Karpas-422 (cell line): ENCODE data around the gene PROC. TPM values are rescaled to one million over a fixed set of nuclear protein-coding genes. Genes with fewer than 3 reads are reported as not detected.

Experiments
- DNase-seq: peaks from one replicate; pipeline ENCODE4 v3.0.0-alpha.2; 2015
- H2AFZ ChIP-seq: fragments of 200-600 bp; sonication (generic); 2 replicates; pipeline ENCODE4 v1.6.1; 2014; ENCODE audit warnings: antibody characterized with exemption, low read length, mixed read lengths
- H3K27ac ChIP-seq: fragments of 200-600 bp; sonication (generic); 2 replicates; pipeline ENCODE4 v1.5.1; 2014; ENCODE audit warnings: mild to moderate bottlenecking, low read length, moderate library complexity
- H3K27me3 ChIP-seq: fragments of 200-600 bp; sonication (generic); 2 replicates; pipeline ENCODE4 v1.6.1; 2014; ENCODE audit warnings: low read length, mixed read lengths
- H3K36me3 ChIP-seq: fragments of 200-600 bp; sonication (generic); 2 replicates; pipeline ENCODE4 v1.6.1; 2014; ENCODE audit warnings: low read length, mixed read lengths; ENCODE audit not compliant: insufficient read depth
- H3K4me1 ChIP-seq: fragments of 200-600 bp; sonication (generic); 2 replicates; pipeline ENCODE4 v1.6.1; 2014; ENCODE audit warnings: mild to moderate bottlenecking, low read length, mixed read lengths
- H3K4me2 ChIP-seq: fragments of 200-600 bp; sonication (generic); 2 replicates; pipeline ENCODE4 v1.6.1; 2014; ENCODE audit warnings: low read length, low read depth, mild to moderate bottlenecking; ENCODE audit not compliant: poor library complexity, severe bottlenecking
- H3K4me3 ChIP-seq: fragments of 200-600 bp; sonication (generic); 2 replicates; pipeline ENCODE4 v1.5.1; 2014; ENCODE audit warnings: mild to moderate bottlenecking, antibody characterized with exemption, low read length, mixed read lengths
- H3K79me2 ChIP-seq: fragments of 200-600 bp; sonication (generic); 2 replicates; pipeline ENCODE4 v1.6.1; 2014; ENCODE audit warnings: mild to moderate bottlenecking, low read length, mixed read lengths
- H3K9ac ChIP-seq: fragments of 200-600 bp; sonication (generic); 2 replicates; pipeline ENCODE4 v1.6.0; 2014; ENCODE audit warnings: low read length
- H3K9me2 ChIP-seq: fragments of 200-600 bp; sonication (generic), shearing (Covaris generic); replicated peaks from 2 replicates; pipeline ENCODE4 v1.6.0; 2014; ENCODE audit warnings: mild to moderate bottlenecking, low read length, moderate library complexity; ENCODE audit not compliant: insufficient read depth
- H3K9me3 ChIP-seq: fragments of 300-700, 200-600 bp; sonication (generic); 2 replicates; pipeline ENCODE4 v1.6.1; 2014; ENCODE audit warnings: low read length, mixed read lengths
- H4K20me1 ChIP-seq: fragments of 200-600 bp; sonication (generic); 2 replicates; pipeline ENCODE4 v1.6.1; 2014; ENCODE audit warnings: mild to moderate bottlenecking, antibody characterized with exemption, low read length, low read depth; ENCODE audit not compliant: insufficient read depth
- small RNA-seq: library from RNA; depleted of rRNA; stranded (forward); fragments of <200 nt; gene quantifications from one replicate; pipeline ENCODE3, GENCODE V24; 2014
- total RNA-seq: library from RNA; depleted of rRNA; stranded (reverse); fragments of >200 nt; shearing (Covaris generic); gene quantifications from 2 replicates; pipeline ENCODE4 v1.2.3, GENCODE V29; 2014; ENCODE audit warnings: low replicate concordance; rRNA removed

The PROC gene
- total RNA-seq, 1 experiment from 2014 or later, result not detected

GRCh38 chr2:127475788-127476187, 57.6 kb downstream of the PROC start:
- H3K4me1 ChIP-seq, result peaks cover 18% of the 10 kb centered on the region
- no peak overlapping the region for H3K9ac ChIP-seq

More at GRCh38 chr2:127475788-127476187, 57.6 kb downstream of the PROC start:
- H2AFZ ChIP-seq, result no peak overlapping the region
- no peaks in the 10 kb centered on the region for H3K9me2 ChIP-seq
- H3K27ac ChIP-seq, result no peak overlapping the region
- DNase-seq, result no peak
- no peak overlapping the region for H3K4me2 ChIP-seq
- 0 out of 2 replicates have a peak, but pooled peaks cover 10% of the 10 kb centered on the region for H3K79me2 ChIP-seq
- H3K36me3 ChIP-seq, result peaks cover 14% of the 10 kb centered on the region
- no peaks in the 10 kb centered on the region for H3K27me3 ChIP-seq
- 0 out of 2 replicates have a peak, but pooled peaks cover 6% of the 10 kb centered on the region for H4K20me1 ChIP-seq
- H3K4me3 ChIP-seq, result no peak overlapping the region
- peaks cover 12% of the 10 kb centered on the region for H3K9me3 ChIP-seq

Small RNAs within 50 kb of the gene (small RNA-seq; reads per million reads assigned to genes)
- gene MIR4783, result not detected
- not detected for gene RNU4-48P

Other genes with a start within 250 kb of the PROC start
- not detected in 2 replicates for gene CYP27C1, start 198.1 kb upstream of the PROC start, total RNA-seq
- gene ERCC3, start 124.3 kb upstream of the PROC start, total RNA-seq, result 41.4 and 42.5 TPM in 2 replicates
- gene MAP3K2, start 30.5 kb upstream of the PROC start, total RNA-seq, result 36.0 and 40.7 TPM in 2 replicates
- 22.7 and 38.3 TPM in 2 replicates for gene IWS1, start 108.1 kb downstream of the PROC start, total RNA-seq
- 0.94 and 3.0 TPM in 2 replicates for gene MYO7B, start 117.3 kb downstream of the PROC start, total RNA-seq
- gene GPR17, start 227.7 kb downstream of the PROC start, total RNA-seq, result not detected in 2 replicates